Colonic mucosa (tissue), 4 donors: ENCODE results near the gene RASD1. TPM values are rescaled to one million over a fixed set of nuclear protein-coding genes. Genes with fewer than 3 reads are reported as not detected.

Source experiments
- DNase-seq: peaks from one replicate; pipeline ENCODE4 v3.0.0-alpha.2; 2020
- H3K27ac ChIP-seq: fragments of 200-600 bp; one replicate; pipeline ENCODE4 v1.8.0; 2021
- H3K27me3 ChIP-seq: fragments of 200-600 bp; one replicate; pipeline ENCODE4 v1.8.0; 2021
- H3K36me3 ChIP-seq: fragments of 200-600 bp; one replicate; pipeline ENCODE4 v1.8.0; 2021
- H3K4me1 ChIP-seq: fragments of 200-600 bp; one replicate; pipeline ENCODE4 v1.8.0; 2021; ENCODE audit warnings: mild to moderate bottlenecking
- H3K4me3 ChIP-seq: fragments of 200-600 bp; one replicate; pipeline ENCODE4 v1.8.0; 2021
- H3K9ac ChIP-seq, 2 donors: one replicate each; pipeline ENCODE4 v1.7.0; 2013; ENCODE audit warnings: control low read depth in 2 of 2, low read depth in 2 of 2, low read length in 2 of 2
- H3K9me3 ChIP-seq: fragments of 200-600 bp; one replicate; pipeline ENCODE4 v1.8.0; 2021
- intact Hi-C: fragments of 100-400 bp; cut with DNase I; formaldehyde crosslinking; loops from one replicate; pipeline ENCODE4 v1.14.1; 2022
- total RNA-seq, 2 donors: library from RNA; stranded (reverse); fragmentation: NEBNext Ultra II Directional in 1 of 2; extraction: Animal tissue kit (Norgen Biotek cat#: 25700) in 1 of 2; gene quantifications; one replicate each; pipeline ENCODE4 v1.2.1, GENCODE V29; 2021
- TF ChIP-seq, protein P1 (sequence below): fragments of 200-600 bp; IDR thresholded peaks from one replicate; pipeline ENCODE4 v1.8.0; 2022; ENCODE audit warnings: antibody characterized with exemption, mild to moderate bottlenecking
- donor health status: healthy.
- donor health status: DM: no; HTN: no; CAD: no.
- donor health status: DM: no; HTN: no; CAD: no.

Gene RASD1
- total RNA-seq, 2 donors from 2014 or later = 21.6 to 24.9 TPM

DNA sequence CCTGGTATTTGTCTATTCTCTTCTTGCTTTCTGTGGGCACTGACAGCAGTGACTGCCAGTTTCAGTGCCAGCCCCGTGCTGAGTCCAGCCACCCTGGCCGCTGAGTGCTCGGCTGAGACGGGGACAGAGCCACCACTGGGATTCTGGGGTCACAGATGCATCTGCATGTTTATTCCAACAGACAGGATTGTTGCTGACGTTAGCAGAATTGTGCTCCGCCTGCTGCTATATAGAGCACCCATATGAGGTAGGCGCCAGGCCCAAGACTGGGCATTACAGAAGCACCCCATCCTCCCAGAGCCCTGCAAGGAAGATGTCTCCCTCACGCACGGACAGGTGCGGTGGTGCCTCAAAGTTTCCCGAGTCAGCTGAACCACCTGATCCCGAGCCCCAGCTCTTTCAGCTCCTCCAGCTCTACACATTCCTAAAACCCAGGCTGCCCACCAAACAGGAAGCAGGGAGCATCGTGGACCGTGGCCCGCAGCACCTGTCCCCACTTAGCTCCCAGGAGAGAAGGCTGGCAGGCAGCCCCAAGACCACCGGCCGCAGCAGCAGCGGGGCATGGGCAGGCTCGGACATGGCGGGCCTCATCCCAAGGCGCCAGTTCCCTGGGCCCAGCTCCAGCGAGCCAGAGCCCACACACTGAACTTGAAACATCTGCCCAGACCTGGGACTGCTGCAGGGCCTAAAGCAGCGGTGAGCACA lies 44.9 kb upstream of the RASD1 start:
- no peak overlapping the region for H3K27ac ChIP-seq
- no peak for DNase-seq
- no peaks in the 10 kb centered on the region for H3K27me3 ChIP-seq

DNA sequence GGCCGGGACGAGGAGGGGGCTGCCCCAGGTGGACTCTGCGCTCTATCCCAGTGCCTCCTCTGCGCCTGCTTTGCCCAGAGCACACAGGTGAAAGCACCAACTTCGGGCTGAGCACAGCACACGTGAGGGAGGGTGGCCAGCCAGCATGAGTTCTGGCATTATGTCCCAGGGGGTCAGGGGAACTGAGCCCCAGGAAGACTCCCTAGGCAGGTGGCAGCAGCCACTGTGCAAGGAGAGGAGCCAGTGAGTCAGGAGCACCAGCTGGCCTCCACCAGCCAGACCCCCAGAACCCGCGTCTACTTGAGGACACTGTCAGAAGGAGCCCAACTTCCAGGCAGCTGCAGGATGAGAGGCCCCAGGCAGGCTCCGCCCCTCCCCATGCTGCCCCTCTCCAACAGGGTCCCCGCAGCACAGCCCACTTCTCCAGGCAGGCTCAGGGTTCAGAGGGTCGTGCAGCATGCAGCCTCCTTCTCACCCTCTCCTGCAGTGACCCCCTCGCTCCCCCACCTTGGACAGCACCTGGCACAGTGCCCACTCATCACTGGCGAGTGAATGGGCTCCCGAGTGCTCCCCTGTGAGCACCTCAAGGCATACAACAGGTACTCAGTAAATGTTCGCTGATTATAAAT lies 44.2 kb upstream of the RASD1 start:
- no peaks in the 10 kb centered on the region for H3K9me3 ChIP-seq
- intact Hi-C loops = no loop called here
- H3K27ac ChIP-seq = no peak overlapping the region
- H3K4me3 ChIP-seq = no peak overlapping the region
- H3K9ac ChIP-seq = no peak overlapping the region
- peaks cover 10% of the 10 kb centered on the region for H3K4me1 ChIP-seq
- DNase-seq = no peak
- no peaks in the 10 kb centered on the region for H3K27me3 ChIP-seq
- H3K36me3 ChIP-seq = no peaks in the 10 kb centered on the region
- TF ChIP-seq, protein P1, sequence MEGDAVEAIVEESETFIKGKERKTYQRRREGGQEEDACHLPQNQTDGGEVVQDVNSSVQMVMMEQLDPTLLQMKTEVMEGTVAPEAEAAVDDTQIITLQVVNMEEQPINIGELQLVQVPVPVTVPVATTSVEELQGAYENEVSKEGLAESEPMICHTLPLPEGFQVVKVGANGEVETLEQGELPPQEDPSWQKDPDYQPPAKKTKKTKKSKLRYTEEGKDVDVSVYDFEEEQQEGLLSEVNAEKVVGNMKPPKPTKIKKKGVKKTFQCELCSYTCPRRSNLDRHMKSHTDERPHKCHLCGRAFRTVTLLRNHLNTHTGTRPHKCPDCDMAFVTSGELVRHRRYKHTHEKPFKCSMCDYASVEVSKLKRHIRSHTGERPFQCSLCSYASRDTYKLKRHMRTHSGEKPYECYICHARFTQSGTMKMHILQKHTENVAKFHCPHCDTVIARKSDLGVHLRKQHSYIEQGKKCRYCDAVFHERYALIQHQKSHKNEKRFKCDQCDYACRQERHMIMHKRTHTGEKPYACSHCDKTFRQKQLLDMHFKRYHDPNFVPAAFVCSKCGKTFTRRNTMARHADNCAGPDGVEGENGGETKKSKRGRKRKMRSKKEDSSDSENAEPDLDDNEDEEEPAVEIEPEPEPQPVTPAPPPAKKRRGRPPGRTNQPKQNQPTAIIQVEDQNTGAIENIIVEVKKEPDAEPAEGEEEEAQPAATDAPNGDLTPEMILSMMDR = no peak

More for the DNA sequence above, 44.9 kb upstream of the RASD1 start:
- TF ChIP-seq, protein P1 = no peak
- Histone ChIP-seq H3K9ac (no peak overlapping the region), H3K4me1 (peaks cover 10% of the 10 kb centered on the region), H3K9me3 (no peaks in the 10 kb centered on the region), H3K36me3 (no peaks in the 10 kb centered on the region), H3K4me3 (no peak overlapping the region)
- intact Hi-C loops = no loop called here

DNA sequence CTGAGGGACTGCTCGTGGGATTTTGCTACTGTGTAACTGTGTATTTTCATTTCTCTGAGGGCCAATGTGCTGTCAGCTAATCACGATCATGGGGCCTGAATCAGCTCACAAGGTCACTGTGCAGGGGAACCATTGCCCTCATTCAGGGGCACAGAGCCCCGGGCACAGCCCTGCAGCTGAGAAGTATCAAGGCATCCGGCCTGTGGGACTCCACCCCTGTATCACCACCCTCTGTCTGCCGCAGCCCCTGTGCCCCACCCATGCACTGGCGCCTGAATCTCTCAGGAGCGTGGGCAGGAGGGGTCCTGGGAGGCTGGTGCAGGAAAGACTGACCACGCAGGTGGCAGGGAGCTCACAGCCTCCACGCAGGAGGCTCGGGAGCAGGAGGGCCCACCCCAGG lies 43.4 kb upstream of the RASD1 start:
- no peaks in the 10 kb centered on the region for H3K27me3 ChIP-seq
- H3K9me3 ChIP-seq = no peaks in the 10 kb centered on the region
- H3K36me3 ChIP-seq = no peaks in the 10 kb centered on the region
- TF ChIP-seq, protein P1 = no peak
- peak; percentile 40 for DNase-seq
- intact Hi-C loops = no loop called here
- H3K4me3 ChIP-seq = no peak overlapping the region
- H3K9ac ChIP-seq = peak overlapping the region in 1 of 2 donors; percentile 43
- peak overlapping the region; percentile 46 for H3K27ac ChIP-seq
- peaks cover 10% of the 10 kb centered on the region for H3K4me1 ChIP-seq

GRCh38 chr17:17538417-17539391 lies 42.5 kb upstream of the RASD1 start:
- TF ChIP-seq, protein P1 = no peak
- no peaks in the 10 kb centered on the region for H3K27me3 ChIP-seq
- DNase-seq = peak; percentile 82
- H3K9ac ChIP-seq = peak overlapping the region in 1 of 2 donors; percentile 43
- peaks cover 10% of the 10 kb centered on the region for H3K4me1 ChIP-seq
- H3K4me3 ChIP-seq = no peak overlapping the region
- no peaks in the 10 kb centered on the region for H3K9me3 ChIP-seq
- H3K36me3 ChIP-seq = no peaks in the 10 kb centered on the region
- H3K27ac ChIP-seq = peak overlapping the region; percentile 59
- intact Hi-C loops = no loop called here
